Keratinocyte (primary cell): ENCODE results near the gene NPTX1. TPM values are rescaled to one million over a fixed set of nuclear protein-coding genes. Genes with fewer than 3 reads are reported as not detected.

Experiments used
- DNase-seq: peaks from one replicate; pipeline ENCODE4 v3.0.0-alpha.2; 2011; ENCODE audit warnings: low read depth, missing footprints, low spot score
- FAIRE-seq: peaks from 2 replicates; lab custom pipeline; 2011; peaks lifted over from hg19 to GRCh38; lab: Jason Lieb, UNC
- H2AFZ ChIP-seq: 2 replicates; pipeline ENCODE4 v1.6.0; 2012; ENCODE audit warnings: low read length, control low read depth, inconsistent platforms; ENCODE audit not compliant: control insufficient read depth
- H3K27ac ChIP-seq: 2 replicates; pipeline ENCODE4 v1.5.1; 2011; ENCODE audit warnings: low read length; ENCODE audit not compliant: control insufficient read depth, insufficient read depth
- H3K27me3 ChIP-seq: 3 replicates; pipeline ENCODE4 v1.6.0; 2011; ENCODE audit warnings: low read length; ENCODE audit not compliant: control insufficient read depth, insufficient read depth; ENCODE audit errors: extremely low read depth
- H3K36me3 ChIP-seq, 2 experiments: 2 replicates in 1 of 2; 3 replicates in 1 of 2; pipeline ENCODE4 v1.5.1; 2011; ENCODE audit warnings: low read length in 2 of 2, mild to moderate bottlenecking in 1 of 2; ENCODE audit not compliant: control insufficient read depth in 2 of 2, insufficient read depth in 2 of 2; ENCODE audit errors: extremely low read depth in 1 of 2
- H3K4me1 ChIP-seq: 3 replicates; pipeline ENCODE4 v1.5.1; 2011; ENCODE audit warnings: low read length; ENCODE audit not compliant: control insufficient read depth, insufficient read depth; ENCODE audit errors: extremely low read depth
- H3K4me2 ChIP-seq: 3 replicates; pipeline ENCODE4 v1.6.0; 2011; ENCODE audit warnings: low read depth, low read length; ENCODE audit not compliant: control insufficient read depth, insufficient read depth; ENCODE audit errors: extremely low read depth
- H3K4me3 ChIP-seq, 3 experiments: fragments of 200-600 bp in 1 of 3; sonication (generic) in 1 of 3; 2 replicates in 2 of 3; 3 replicates in 1 of 3; pipeline ENCODE4 v1.5.1; 2011 to 2016; ENCODE audit warnings: low read length in 3 of 3, mild to moderate bottlenecking in 3 of 3, control low read depth in 2 of 3, inconsistent platforms in 1 of 3, low read depth in 1 of 3, mixed read lengths in 1 of 3, mixed run types in 1 of 3, moderate library complexity in 1 of 3; ENCODE audit not compliant: control insufficient read depth in 2 of 3, insufficient read depth in 2 of 3; ENCODE audit errors: extremely low read depth in 1 of 3
- H3K79me2 ChIP-seq: 2 replicates; pipeline ENCODE4 v1.6.0; 2012; ENCODE audit warnings: low read length; ENCODE audit not compliant: control insufficient read depth, insufficient read depth
- H3K9ac ChIP-seq: 3 replicates; pipeline ENCODE4 v1.6.0; 2011; ENCODE audit warnings: low read length; ENCODE audit not compliant: control insufficient read depth, insufficient read depth; ENCODE audit errors: extremely low read depth
- H3K9me1 ChIP-seq: 3 replicates; pipeline ENCODE4 v1.6.0; 2011; ENCODE audit warnings: low read length; ENCODE audit not compliant: control insufficient read depth, insufficient read depth; ENCODE audit errors: extremely low read depth
- H3K9me3 ChIP-seq: 2 replicates; pipeline ENCODE4 v1.5.1; 2012; ENCODE audit warnings: low read depth, low read length; ENCODE audit not compliant: control insufficient read depth
- H4K20me1 ChIP-seq: 3 replicates; pipeline ENCODE4 v1.6.0; 2011; ENCODE audit warnings: low read length; ENCODE audit not compliant: control insufficient read depth, insufficient read depth; ENCODE audit errors: extremely low read depth
- EZH2 ChIP-seq: IDR thresholded peaks from one replicate; pipeline ENCODE4 v1.6.1; 2012; ENCODE audit warnings: inconsistent platforms, mild to moderate bottlenecking, low read length, moderate library complexity
- dilution Hi-C: fragments of 300-500 bp; cut with MboI; formaldehyde crosslinking; loops from one replicate; pipeline ENCODE4 v1.7.0; 2020; ENCODE audit warnings: low sequenced_read_pairs; ENCODE audit not compliant: extremely low pct_ligation_motif_present
- polyA plus RNA-seq, 5 experiments: library from polyadenylated mRNA; depleted of rRNA in 3 of 5; stranded (reverse) in 3 of 5; stranded (forward) in 1 of 5; unstranded in 1 of 5; fragments of >200 nt; gene quantifications; 1 replicate in 1 of 5; 2 replicates in 3 of 5; 3 replicates in 1 of 5; pipeline versions ENCODE4 v1.2.1 to v1.2.3, GENCODE V29; 2011 to 2012; ENCODE audit warnings: missing spikeins in 2 of 5, low read depth in 1 of 5, low replicate concordance in 1 of 5
- TF ChIP-seq, protein P1 (sequence below), 3 experiments: IDR thresholded peaks in 1 of 3; conservative IDR thresholded peaks in 1 of 3; optimal IDR thresholded peaks in 1 of 3; 2 replicates in 2 of 3; 3 replicates in 1 of 3; pipeline versions ENCODE3 to v1.5.1; 2011; ENCODE audit warnings: low read length in 3 of 3, mild to moderate bottlenecking in 3 of 3, moderate library complexity in 2 of 3, control low read depth in 1 of 3, inconsistent platforms in 1 of 3; ENCODE audit not compliant: insufficient read depth in 2 of 3; ENCODE audit errors: extremely low read depth in 1 of 3

Gene NPTX1
- polyA plus RNA-seq, 1 donor (not counting 4 experiments of a cell fraction or from before 2014, with no cell fraction given): 0.03 TPM

DNA sequence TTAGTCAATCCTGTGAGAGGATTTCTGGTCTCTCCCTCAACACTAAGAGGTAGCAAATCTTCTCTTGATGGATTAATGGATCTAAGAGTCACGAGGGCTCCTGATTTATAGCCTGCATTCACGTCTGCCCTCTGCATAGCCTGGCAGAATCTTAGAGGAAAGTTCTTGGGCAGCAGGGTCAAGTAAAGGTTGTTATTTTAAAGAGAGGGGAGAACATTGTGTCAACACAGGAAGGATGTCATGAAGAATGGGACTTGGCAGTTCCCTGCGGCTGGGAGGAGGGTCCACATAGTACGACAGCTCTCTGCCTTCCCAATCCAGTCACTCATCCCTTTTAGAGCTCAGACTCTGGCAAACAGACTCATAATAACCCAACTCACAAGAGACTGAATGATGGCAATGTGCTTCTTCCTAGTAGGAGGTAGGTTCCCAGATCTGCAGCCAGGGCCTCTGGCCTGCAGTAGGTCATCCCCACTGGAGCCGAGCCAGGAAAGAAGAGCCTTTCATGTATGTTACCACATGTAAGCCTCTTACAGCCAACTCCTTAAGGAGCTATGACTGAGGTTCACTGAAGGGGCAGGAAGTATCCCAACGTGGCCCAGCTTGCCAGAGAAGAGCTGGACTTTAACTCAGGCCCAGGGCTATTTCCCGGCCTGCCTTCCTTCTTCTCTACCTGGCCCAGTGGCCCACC, 42.8 kb upstream of the NPTX1 start:
- Histone ChIP-seq H3K27ac (no peak overlapping the region), H3K4me3 (no peak overlapping the region), H3K27me3 (peaks cover 3% of the 10 kb centered on the region), H3K36me3 (no peaks in the 10 kb centered on the region), H3K79me2 (no peaks in the 10 kb centered on the region), H3K9ac (no peak overlapping the region), H3K4me1 (no peaks in the 10 kb centered on the region), H3K4me2 (no peak overlapping the region), H4K20me1 (no peaks in the 10 kb centered on the region), H2AFZ (no peak overlapping the region), H3K9me3 (no peaks in the 10 kb centered on the region), H3K9me1 (no peaks in the 10 kb centered on the region)
- no peak for TF ChIP-seq EZH2
- TF ChIP-seq, protein P1, sequence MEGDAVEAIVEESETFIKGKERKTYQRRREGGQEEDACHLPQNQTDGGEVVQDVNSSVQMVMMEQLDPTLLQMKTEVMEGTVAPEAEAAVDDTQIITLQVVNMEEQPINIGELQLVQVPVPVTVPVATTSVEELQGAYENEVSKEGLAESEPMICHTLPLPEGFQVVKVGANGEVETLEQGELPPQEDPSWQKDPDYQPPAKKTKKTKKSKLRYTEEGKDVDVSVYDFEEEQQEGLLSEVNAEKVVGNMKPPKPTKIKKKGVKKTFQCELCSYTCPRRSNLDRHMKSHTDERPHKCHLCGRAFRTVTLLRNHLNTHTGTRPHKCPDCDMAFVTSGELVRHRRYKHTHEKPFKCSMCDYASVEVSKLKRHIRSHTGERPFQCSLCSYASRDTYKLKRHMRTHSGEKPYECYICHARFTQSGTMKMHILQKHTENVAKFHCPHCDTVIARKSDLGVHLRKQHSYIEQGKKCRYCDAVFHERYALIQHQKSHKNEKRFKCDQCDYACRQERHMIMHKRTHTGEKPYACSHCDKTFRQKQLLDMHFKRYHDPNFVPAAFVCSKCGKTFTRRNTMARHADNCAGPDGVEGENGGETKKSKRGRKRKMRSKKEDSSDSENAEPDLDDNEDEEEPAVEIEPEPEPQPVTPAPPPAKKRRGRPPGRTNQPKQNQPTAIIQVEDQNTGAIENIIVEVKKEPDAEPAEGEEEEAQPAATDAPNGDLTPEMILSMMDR (optimal IDR thresholded peaks at IDR 0.05 in 1 of 3, IDR thresholded peaks at IDR 0.05 in 1 of 3, conservative IDR thresholded peaks at IDR 0.05 in 1 of 3; ENCODE audit: extremely low read depth in 1 of 3, insufficient read depth in 2 of 3, low read length in 3 of 3): no peak
- FAIRE-seq (no peak), DNase-seq (no peak)
- dilution Hi-C loops: no loop called here

DNA sequence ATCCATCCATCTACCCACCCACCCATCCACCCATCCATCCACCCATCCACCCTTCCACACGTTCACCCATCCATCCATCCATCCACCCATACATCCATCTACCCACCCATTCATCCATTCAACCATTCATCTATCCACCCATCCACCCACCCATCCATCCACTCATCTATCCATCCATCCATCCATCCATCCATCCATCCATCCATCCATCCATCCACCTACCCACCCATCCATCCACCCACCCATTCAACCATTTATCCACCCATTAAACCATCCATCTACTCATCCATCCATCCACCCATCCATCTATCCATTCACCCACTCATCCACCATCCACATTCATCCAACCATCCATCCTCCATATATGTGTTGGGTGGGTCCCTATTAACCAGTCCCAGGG, 42.0 kb upstream of the NPTX1 start:
- Histone ChIP-seq H3K9ac (no peak overlapping the region), H3K9me3 (no peaks in the 10 kb centered on the region), H3K27ac (no peak overlapping the region), H4K20me1 (no peaks in the 10 kb centered on the region), H3K4me3 (no peak overlapping the region), H3K27me3 (peaks cover 3% of the 10 kb centered on the region), H3K4me1 (no peaks in the 10 kb centered on the region), H3K4me2 (no peak overlapping the region), H2AFZ (no peak overlapping the region), H3K9me1 (no peaks in the 10 kb centered on the region), H3K36me3 (no peaks in the 10 kb centered on the region), H3K79me2 (no peaks in the 10 kb centered on the region)
- no peak for DNase-seq
- TF ChIP-seq EZH2: no peak
- TF ChIP-seq, protein P1 (optimal IDR thresholded peaks at IDR 0.05 in 1 of 3, IDR thresholded peaks at IDR 0.05 in 1 of 3, conservative IDR thresholded peaks at IDR 0.05 in 1 of 3; ENCODE audit: extremely low read depth in 1 of 3, insufficient read depth in 2 of 3, low read length in 3 of 3): no peak
- FAIRE-seq: no peak
- dilution Hi-C loops: no loop called here
